HCT116 (cell line): ENCODE results near the gene DPYSL4. TPM values are rescaled to one million over a fixed set of nuclear protein-coding genes. Genes with fewer than 3 reads are reported as not detected.

Source experiments
- ATAC-seq: fragments of 200-7000 bp; cut with Tn5 transposase; 2 replicates; pipeline ENCODE4 v1.9.1; 2020; ENCODE audit warnings: mild to moderate bottlenecking, moderate library complexity
- BruUV-seq: library from RNA; stranded (reverse); fragments of 400-500 nt; replicated peaks from 2 replicates; lab custom pipeline; 2021; lab: Mats Ljungman, UMichigan
- CTCF ChIA-PET: fragments of 300-600 bp; sonication (Branson Sonifier 250); formaldehyde crosslinking; loops from one replicate; lab custom pipeline; 2021; ENCODE audit warnings: antibody characterized with exemption; lab: Charles Lee
- POLR2A ChIA-PET: fragments of 300-600, 350-600 bp; sonication (Branson Sonifier 250); formaldehyde crosslinking; loops from one replicate; lab custom pipeline; 2021; ENCODE audit warnings: antibody characterized with exemption; lab: Charles Lee
- RAD21 ChIA-PET, 2 experiments: fragments of 300-600 bp; sonication (Branson Sonifier 250); formaldehyde crosslinking; loops; one replicate each; lab custom pipeline; 2023; ENCODE audit warnings: low total read pairs in 2 of 2; ENCODE audit not compliant: uncharacterized antibody in 2 of 2, unreplicated experiment in 2 of 2, low non-redundant PET in 1 of 2; lab: Charles Lee
- DNase-seq: peaks from one replicate; pipeline ENCODE4 v3.0.0-alpha.2; 2010; ENCODE audit warnings: low read depth, low spot score
- H2AFZ ChIP-seq: fragments of 200-600 bp; shearing (Covaris generic), sonication (generic); 2 replicates; pipeline ENCODE4 v1.6.1; 2017; ENCODE audit warnings: low read depth, mixed run types, mixed read lengths, antibody characterized with exemption, low read length; ENCODE audit not compliant: poor library complexity, severe bottlenecking
- H3K27ac ChIP-seq: 2 replicates; pipeline ENCODE4 v1.5.1; 2012; ENCODE audit warnings: low read depth, low read length
- H3K27me3 ChIP-seq: fragments of 200-600 bp; sonication (generic); 2 replicates; pipeline ENCODE4 v1.6.1; 2016; ENCODE audit warnings: mixed run types, low read length, mixed read lengths; ENCODE audit not compliant: insufficient read depth
- H3K36me3 ChIP-seq, 2 experiments: fragments of 200-500 bp in 1 of 2; fragments of 200-600 bp in 1 of 2; sonication (Bioruptor generic) in 1 of 2; sonication (generic) in 1 of 2; 2 replicates each; pipeline versions ENCODE4 v1.5.1 to v1.6.1; 2014 to 2016; ENCODE audit warnings: low read length in 2 of 2, inconsistent platforms in 1 of 2, mixed read lengths in 1 of 2, mixed run types in 1 of 2; ENCODE audit not compliant: insufficient read depth in 2 of 2, control insufficient read depth in 1 of 2
- H3K4me1 ChIP-seq, 2 experiments: fragments of 200-600 bp in 1 of 2; sonication (generic) in 1 of 2; 2 replicates each; pipeline versions ENCODE4 v1.5.1 to v1.6.1; 2012 to 2017; ENCODE audit warnings: low read length in 2 of 2, inconsistent platforms in 1 of 2, mild to moderate bottlenecking in 1 of 2, mixed read lengths in 1 of 2, mixed run types in 1 of 2, moderate library complexity in 1 of 2; ENCODE audit not compliant: insufficient read depth in 2 of 2, control insufficient read depth in 1 of 2
- H3K4me2 ChIP-seq: fragments of 200-600 bp; sonication (generic); 2 replicates; pipeline ENCODE4 v1.6.1; 2017; ENCODE audit warnings: mixed run types, low read length, mixed read lengths
- H3K4me3 ChIP-seq, 2 experiments: fragments of 200-600 bp in 1 of 2; sonication (generic) in 1 of 2; replicated peaks in 1 of 2; 2 replicates each; pipeline ENCODE4 v1.5.1; 2011 to 2016; ENCODE audit warnings: low read length in 2 of 2, control low read depth in 1 of 2, low read depth in 1 of 2, mild to moderate bottlenecking in 1 of 2, mixed read lengths in 1 of 2, mixed run types in 1 of 2
- H3K79me2 ChIP-seq: fragments of 200-600 bp; sonication (generic); 2 replicates; pipeline ENCODE4 v1.6.1; 2017; ENCODE audit warnings: mild to moderate bottlenecking, mixed run types, low read length, moderate library complexity, mixed read lengths; ENCODE audit not compliant: insufficient read depth
- H3K9ac ChIP-seq: fragments of 200-600 bp; sonication (generic); 2 replicates; pipeline ENCODE4 v1.6.1; 2016; ENCODE audit warnings: low read length, mixed read lengths
- H3K9me2 ChIP-seq: fragments of 200-600 bp; sonication (generic), shearing (Covaris generic); 2 replicates; pipeline ENCODE4 v1.6.1; 2017; ENCODE audit warnings: mixed run types, mild to moderate bottlenecking, moderate library complexity; ENCODE audit not compliant: insufficient read depth
- H3K9me3 ChIP-seq, 2 experiments: fragments of 200-500 bp in 1 of 2; fragments of 200-600 bp in 1 of 2; sonication (Bioruptor generic) in 1 of 2; sonication (generic) in 1 of 2; 2 replicates each; pipeline ENCODE4 v1.6.1; 2014 to 2017; ENCODE audit warnings: low read length in 2 of 2, mixed read lengths in 2 of 2, inconsistent platforms in 1 of 2, low read depth in 1 of 2, mild to moderate bottlenecking in 1 of 2, mixed run types in 1 of 2, moderate library complexity in 1 of 2; ENCODE audit not compliant: control insufficient read depth in 1 of 2, insufficient read depth in 1 of 2
- H4K20me1 ChIP-seq: fragments of 200-600 bp; sonication (generic), shearing (Covaris generic); 2 replicates; pipeline ENCODE4 v1.6.1; 2017; ENCODE audit warnings: mixed run types, mild to moderate bottlenecking, moderate library complexity; ENCODE audit not compliant: insufficient read depth
- CEBPB ChIP-seq: IDR thresholded peaks from 2 replicates; pipeline ENCODE4 v1.6.1; 2012; ENCODE audit warnings: low read depth
- CTCF ChIP-seq, 3 experiments: fragments of 200-600 bp in 1 of 3; sonication (generic) in 1 of 3; IDR thresholded peaks in 2 of 3; conservative IDR thresholded peaks in 1 of 3; 2 replicates each; pipeline ENCODE4 v1.5.1; 2012 to 2017; ENCODE audit warnings: low read depth in 2 of 3, low read length in 2 of 3, antibody characterized with exemption in 1 of 3, borderline replicate concordance in 1 of 3, control low read depth in 1 of 3, mild to moderate bottlenecking in 1 of 3, mixed read lengths in 1 of 3, mixed run types in 1 of 3, moderate library complexity in 1 of 3; ENCODE audit not compliant: insufficient read depth in 1 of 3
- EGR1 ChIP-seq: IDR thresholded peaks from 2 replicates; pipeline ENCODE4 v1.6.1; 2012; ENCODE audit warnings: low read depth
- ELF1 ChIP-seq: IDR thresholded peaks from 2 replicates; pipeline ENCODE4 v1.6.1; 2012; ENCODE audit warnings: low read depth, borderline replicate concordance
- EZH2 ChIP-seq: fragments of 200-600 bp; sonication (generic); IDR thresholded peaks from 2 replicates; pipeline ENCODE4 v1.6.1; 2017; ENCODE audit warnings: antibody characterized with exemption, mixed run types
- EZH2phosphoT487 ChIP-seq: fragments of 200-600 bp; IDR thresholded peaks from 2 replicates; pipeline ENCODE4 v1.6.1; 2018; ENCODE audit warnings: antibody characterized with exemption, borderline replicate concordance
- POLR2A ChIP-seq: IDR thresholded peaks from 2 replicates; pipeline ENCODE4 v1.7.0; 2011; ENCODE audit warnings: borderline replicate concordance; ENCODE audit not compliant: insufficient read depth, insufficient read length; ENCODE audit errors: extremely low read depth
- RAD21 ChIP-seq: IDR thresholded peaks from 2 replicates; pipeline ENCODE4 v1.6.1; 2012; ENCODE audit warnings: low read depth, mild to moderate bottlenecking
- SIN3A ChIP-seq: IDR thresholded peaks from 2 replicates; pipeline ENCODE4 v1.6.1; 2012; ENCODE audit warnings: low read depth
- SP1 ChIP-seq: IDR thresholded peaks from 2 replicates; pipeline ENCODE4 v1.6.1; 2012; ENCODE audit warnings: low read depth
- SRF ChIP-seq: IDR thresholded peaks from 2 replicates; pipeline ENCODE4 v1.6.1; 2012; ENCODE audit warnings: low read depth
- YY1 ChIP-seq: IDR thresholded peaks from 2 replicates; pipeline ENCODE4 v1.6.1; 2011; ENCODE audit warnings: low read length, low read depth, moderate library complexity, mild to moderate bottlenecking; ENCODE audit not compliant: insufficient replicate concordance; ENCODE audit errors: extremely low read depth
- ZBTB33 ChIP-seq: IDR thresholded peaks from 2 replicates; pipeline ENCODE4 v1.6.1; 2011; ENCODE audit warnings: mild to moderate bottlenecking, low read length, moderate library complexity; ENCODE audit not compliant: insufficient replicate concordance; ENCODE audit errors: extremely low read depth
- intact Hi-C: fragments of 100-400 bp; cut with micrococcal nuclease; formaldehyde crosslinking; loops from 2 replicates; pipeline ENCODE4 v1.10.0; 2022
- total RNA-seq: library from RNA; stranded (reverse); gene quantifications from one replicate; pipeline ENCODE4 v1.2.1, GENCODE V29; 2021; ENCODE audit not compliant: unreplicated experiment

DPYSL4 gene
- total RNA-seq, 1 experiment from 2014 or later, result 5.4 TPM

- TF ChIP-seq EZH2phosphoT487 (no peak), POLR2A (no peak), EZH2 (no peak), RAD21 (no peak), CEBPB (no peak), CTCF (IDR thresholded peaks at IDR 0.05 in 2 of 3, conservative IDR thresholded peaks at IDR 0.05 in 1 of 3; ENCODE audit: borderline replicate concordance in 1 of 3, insufficient read depth in 1 of 3, low read depth in 2 of 3, low read length in 2 of 3) (no peak), SIN3A (no peak)
These were observed 45.0 kb upstream of the DPYSL4 start (continued) for GRCh38 chr10:132141526-132142395.

- ATAC-seq (peak; percentile 95), DNase-seq (no peak)
- Histone ChIP-seq H3K9me3 (no peaks in the 10 kb centered on the region), H3K27ac (no peak overlapping the region), H3K36me3 (no peaks in the 10 kb centered on the region), H3K4me1 (peaks cover 0 to 3% of the 10 kb centered on the region in 2 experiments; a peak in 1 of 4 replicates), H3K79me2 (no peaks in the 10 kb centered on the region), H3K9ac (no peak overlapping the region), H3K4me3 (no peak overlapping the region), H3K27me3 (no peaks in the 10 kb centered on the region), H4K20me1 (no peaks in the 10 kb centered on the region), H3K9me2 (no peaks in the 10 kb centered on the region), H2AFZ (no peak overlapping the region), H3K4me2 (peak overlapping the region; percentile 28; the same call in 1 of the 2 replicates)
- no peak for TF ChIP-seq ELF1
- TF ChIP-seq RAD21, result peak; percentile 75
- no peak for TF ChIP-seq SRF
- no peak for TF ChIP-seq EZH2
- no peak for TF ChIP-seq YY1
- TF ChIP-seq ZBTB33, result no peak
- no peak for TF ChIP-seq CEBPB
- no peak for TF ChIP-seq EGR1
- TF ChIP-seq SP1, result no peak
- TF ChIP-seq CTCF (IDR thresholded peaks at IDR 0.05 in 2 of 3, conservative IDR thresholded peaks at IDR 0.05 in 1 of 3; ENCODE audit: borderline replicate concordance in 1 of 3, insufficient read depth in 1 of 3, low read depth in 2 of 3, low read length in 2 of 3), result peak; percentile 51 to 70 (median 57); a peak in 5 of 6 replicates
- RAD21 ChIA-PET, result no interaction called here
- intact Hi-C loops, result loop anchor here (1.0 kb wide), 1 partner anchor 119 kb away; no protein-coding TSS in a partner anchor
- CTCF ChIA-PET, result interaction anchor here (1.0 to 1.5 kb wide), 3 partner anchors 41 to 257 kb away, joined by 3 read pairs; no protein-coding TSS in a partner anchor
- BruUV-seq, result no TSS peak
- POLR2A ChIA-PET, result no interaction called here
These were observed 44.2 kb upstream of the DPYSL4 start for GRCh38 chr10:132142396-132143161.
